Type B pancreatic cell (in vitro differentiated cells): ENCODE measurements around the gene SETBP1. TPM values are rescaled to one million over a fixed set of nuclear protein-coding genes. Genes with fewer than 3 reads are reported as not detected.

Experiments used
- DNase-seq: peaks from one replicate; pipeline ENCODE4 v3.0.0; 2021; ENCODE audit warnings: mixed read lengths; ENCODE audit not compliant: unreplicated experiment; ENCODE audit errors: extremely low spot score
- H3K27ac Mint-ChIP-seq: 2 replicates; pipeline ENCODE4 v1.8.0; 2021; ENCODE audit warnings: mild to moderate bottlenecking, mixed read lengths
- H3K27me3 Mint-ChIP-seq: 2 replicates; pipeline ENCODE4 v1.8.0; 2021; ENCODE audit warnings: mixed read lengths
- H3K36me3 Mint-ChIP-seq: 2 replicates; pipeline ENCODE4 v1.8.0; 2021; ENCODE audit warnings: mixed read lengths
- H3K4me1 Mint-ChIP-seq: one replicate; pipeline ENCODE4 v1.8.0; 2021; ENCODE audit warnings: mixed read lengths; ENCODE audit not compliant: unreplicated experiment
- H3K4me3 Mint-ChIP-seq: 2 replicates; pipeline ENCODE4 v1.8.0; 2021; ENCODE audit warnings: mild to moderate bottlenecking, mixed read lengths
- H3K9me3 Mint-ChIP-seq: 2 replicates; pipeline ENCODE4 v1.8.0; 2021; ENCODE audit warnings: mixed read lengths
- total RNA-seq: library from RNA; stranded (reverse); gene quantifications from 2 replicates; pipeline ENCODE4 v1.2.1, GENCODE V29; 2021; ENCODE audit warnings: low replicate concordance
- TF ChIP-seq, protein P1 (sequence below): fragments of 200-600 bp; sonication (generic); conservative IDR thresholded peaks from 2 replicates; pipeline ENCODE4 v1.5.0; 2021; ENCODE audit warnings: antibody characterized with exemption, mild to moderate bottlenecking

Gene SETBP1
- total RNA-seq, 1 donor from 2014 or later = 62.7 TPM

DNA sequence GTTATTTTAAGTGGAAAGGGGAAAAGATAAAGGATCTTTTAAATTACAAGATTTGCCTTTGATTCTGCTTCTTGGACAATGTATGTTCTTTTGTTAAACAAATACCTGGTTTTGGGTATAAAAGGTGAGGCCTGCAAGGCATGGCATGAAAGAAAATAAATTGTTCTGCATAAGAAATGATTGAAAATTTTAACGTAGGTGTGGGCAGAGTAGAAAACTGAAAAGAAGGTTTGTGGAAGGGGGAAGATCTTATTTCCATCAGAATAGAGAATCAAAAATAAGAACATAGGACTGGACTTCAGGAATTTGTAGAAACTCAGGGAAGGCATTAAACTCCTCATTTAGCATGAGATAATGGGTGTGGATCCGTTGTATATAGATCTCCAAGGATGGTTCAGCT lies 153.1 kb downstream of the SETBP1 start:
- peaks cover 17% of the 10 kb centered on the region for H3K27me3 Mint-ChIP-seq
- H3K9me3 Mint-ChIP-seq = no peaks in the 10 kb centered on the region
- H3K27ac Mint-ChIP-seq = no peak overlapping the region
- TF ChIP-seq, protein P1, sequence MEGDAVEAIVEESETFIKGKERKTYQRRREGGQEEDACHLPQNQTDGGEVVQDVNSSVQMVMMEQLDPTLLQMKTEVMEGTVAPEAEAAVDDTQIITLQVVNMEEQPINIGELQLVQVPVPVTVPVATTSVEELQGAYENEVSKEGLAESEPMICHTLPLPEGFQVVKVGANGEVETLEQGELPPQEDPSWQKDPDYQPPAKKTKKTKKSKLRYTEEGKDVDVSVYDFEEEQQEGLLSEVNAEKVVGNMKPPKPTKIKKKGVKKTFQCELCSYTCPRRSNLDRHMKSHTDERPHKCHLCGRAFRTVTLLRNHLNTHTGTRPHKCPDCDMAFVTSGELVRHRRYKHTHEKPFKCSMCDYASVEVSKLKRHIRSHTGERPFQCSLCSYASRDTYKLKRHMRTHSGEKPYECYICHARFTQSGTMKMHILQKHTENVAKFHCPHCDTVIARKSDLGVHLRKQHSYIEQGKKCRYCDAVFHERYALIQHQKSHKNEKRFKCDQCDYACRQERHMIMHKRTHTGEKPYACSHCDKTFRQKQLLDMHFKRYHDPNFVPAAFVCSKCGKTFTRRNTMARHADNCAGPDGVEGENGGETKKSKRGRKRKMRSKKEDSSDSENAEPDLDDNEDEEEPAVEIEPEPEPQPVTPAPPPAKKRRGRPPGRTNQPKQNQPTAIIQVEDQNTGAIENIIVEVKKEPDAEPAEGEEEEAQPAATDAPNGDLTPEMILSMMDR = no peak
- no peak overlapping the region for H3K4me3 Mint-ChIP-seq
- peaks cover 63% of the 10 kb centered on the region for H3K4me1 Mint-ChIP-seq
- no peak for DNase-seq
- peaks cover 13% of the 10 kb centered on the region for H3K36me3 Mint-ChIP-seq

DNA sequence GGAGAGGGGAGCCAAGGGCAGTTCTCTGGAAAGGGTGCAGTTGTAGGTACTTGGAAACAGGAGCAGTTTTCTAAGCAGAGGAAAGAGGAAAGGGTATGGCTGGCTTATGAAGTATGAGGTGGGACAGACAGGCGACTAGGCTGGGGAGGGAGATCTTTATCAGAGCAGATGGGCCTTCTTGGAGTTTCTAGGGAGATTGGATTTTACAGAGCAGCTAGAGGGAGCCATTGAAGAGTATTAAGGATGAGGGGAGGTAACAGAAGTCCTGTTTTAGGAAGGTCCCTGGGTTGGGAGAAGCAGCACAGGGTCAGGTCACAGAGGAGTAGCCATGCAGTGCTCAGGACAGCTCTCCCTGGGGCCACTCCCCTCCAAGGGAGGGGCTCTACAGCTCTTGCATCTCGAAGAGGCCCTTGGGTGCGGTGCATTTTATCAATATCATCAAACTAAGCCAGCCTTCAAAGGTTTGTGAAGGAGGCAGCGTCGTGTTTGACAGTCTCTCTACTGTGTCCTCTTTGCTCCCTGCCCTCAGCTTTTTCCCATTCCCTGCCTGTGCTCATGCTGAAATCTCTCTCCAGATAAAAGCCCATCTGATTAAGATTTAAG lies 154.3 kb downstream of the SETBP1 start:
- Mint-ChIP-seq H3K27me3 (peaks cover 23% of the 10 kb centered on the region), H3K9me3 (no peaks in the 10 kb centered on the region), H3K36me3 (peaks cover 13% of the 10 kb centered on the region), H3K4me3 (peak overlapping the region; percentile 11), H3K4me1 (peaks cover 73% of the 10 kb centered on the region), H3K27ac (peak overlapping the region; percentile 44)
- DNase-seq = no peak
- TF ChIP-seq, protein P1 = no peak

- DNase-seq = no peak
- Mint-ChIP-seq H3K9me3 (no peaks in the 10 kb centered on the region), H3K36me3 (peaks cover 13% of the 10 kb centered on the region), H3K27ac (no peak overlapping the region), H3K4me3 (no peak overlapping the region), H3K27me3 (peaks cover 23% of the 10 kb centered on the region), H3K4me1 (peaks cover 73% of the 10 kb centered on the region)
- TF ChIP-seq, protein P1 = no peak
These were observed 155.0 kb downstream of the SETBP1 start for GRCh38 chr18:44835703-44836102.

- Mint-ChIP-seq H3K27ac (no peak overlapping the region), H3K9me3 (no peaks in the 10 kb centered on the region), H3K27me3 (peaks cover 23% of the 10 kb centered on the region)
These were observed 155.6 kb downstream of the SETBP1 start for GRCh38 chr18:44836263-44836662.

GRCh38 chr18:44837482-44838180 lies 156.9 kb downstream of the SETBP1 start:
- peaks cover 72% of the 10 kb centered on the region for H3K4me1 Mint-ChIP-seq
- DNase-seq = no peak
- H3K27me3 Mint-ChIP-seq = peaks cover 31% of the 10 kb centered on the region
- peaks cover 18% of the 10 kb centered on the region for H3K36me3 Mint-ChIP-seq
- no peak overlapping the region for H3K27ac Mint-ChIP-seq
- TF ChIP-seq, protein P1 = no peak
- H3K4me3 Mint-ChIP-seq = no peak overlapping the region
- peaks cover 7% of the 10 kb centered on the region for H3K9me3 Mint-ChIP-seq

More at GRCh38 chr18:44836263-44836662, 155.6 kb downstream of the SETBP1 start:
- TF ChIP-seq, protein P1 = no peak
- Mint-ChIP-seq H3K36me3 (peaks cover 13% of the 10 kb centered on the region), H3K4me1 (peaks cover 68% of the 10 kb centered on the region), H3K4me3 (no peak overlapping the region)
- no peak for DNase-seq
